ENCODE results near the gene TRAPPC10.
A peak's percentile ranks its signal among the peaks of the same experiment; 100 is the strongest.
"Not testable (repeated sequence)": the region's sequence is repeated elsewhere in the genome, so short reads cannot be mapped to it uniquely, and the experiment has no call there.

The TRAPPC10 gene

GRCh38 chr21:44133715-44134057, 121.6 kb downstream of the TRAPPC10 start:
- DNase-seq (ENCODE audit: low read depth) = not testable (repeated sequence)
- peak overlapping the region; percentile 44 for H3K4me3 ChIP-seq (replicated peaks; ENCODE audit: low read depth, low read length)

- not testable (repeated sequence) for DNase-seq (ENCODE audit: low read depth); H3K4me3 ChIP-seq (replicated peaks; ENCODE audit: low read depth, low read length)
Observed at GRCh38 chr21:44134732-44135131, 122.6 kb downstream of the TRAPPC10 start.

- H3K4me3 ChIP-seq (replicated peaks; ENCODE audit: low read depth, low read length); DNase-seq (ENCODE audit: low read depth): not testable (repeated sequence)
Observed at GRCh38 chr21:44138039-44138438, 125.9 kb downstream of the TRAPPC10 start.

- H3K4me3 ChIP-seq (replicated peaks; ENCODE audit: low read depth, low read length) = not testable (repeated sequence)
- DNase-seq (ENCODE audit: low read depth) = peak; percentile 24
Observed at GRCh38 chr21:44139787-44140551, 127.9 kb downstream of the TRAPPC10 start.

GRCh38 chr21:44140552-44140932, 128.4 kb downstream of the TRAPPC10 start:
- not testable (repeated sequence) for H3K4me3 ChIP-seq (replicated peaks; ENCODE audit: low read depth, low read length); DNase-seq (ENCODE audit: low read depth)

- DNase-seq (ENCODE audit: low read depth); H3K4me3 ChIP-seq (replicated peaks; ENCODE audit: low read depth, low read length): not testable (repeated sequence)
Observed at GRCh38 chr21:44142470-44142869, 130.4 kb downstream of the TRAPPC10 start.

GRCh38 chr21:44143380-44143779, 131.3 kb downstream of the TRAPPC10 start:
- DNase-seq (ENCODE audit: low read depth); H3K4me3 ChIP-seq (replicated peaks; ENCODE audit: low read depth, low read length): not testable (repeated sequence)

GRCh38 chr21:44143996-44144395, 131.9 kb downstream of the TRAPPC10 start:
- DNase-seq (ENCODE audit: low read depth); H3K4me3 ChIP-seq (replicated peaks; ENCODE audit: low read depth, low read length): not testable (repeated sequence)

GRCh38 chr21:44144784-44145602, 132.9 kb downstream of the TRAPPC10 start:
- DNase-seq (ENCODE audit: low read depth); H3K4me3 ChIP-seq (replicated peaks; ENCODE audit: low read depth, low read length): not testable (repeated sequence)

GRCh38 chr21:44145616-44146015, 133.5 kb downstream of the TRAPPC10 start:
- not testable (repeated sequence) for DNase-seq (ENCODE audit: low read depth); H3K4me3 ChIP-seq (replicated peaks; ENCODE audit: low read depth, low read length)

- H3K4me3 ChIP-seq (replicated peaks; ENCODE audit: low read depth, low read length); DNase-seq (ENCODE audit: low read depth): not testable (repeated sequence)
Observed at GRCh38 chr21:44147108-44147507, 135.0 kb downstream of the TRAPPC10 start.

GRCh38 chr21:44150255-44150654, 138.1 kb downstream of the TRAPPC10 start:
- not testable (repeated sequence) for H3K4me3 ChIP-seq (replicated peaks; ENCODE audit: low read depth, low read length); DNase-seq (ENCODE audit: low read depth)

- not testable (repeated sequence) for DNase-seq (ENCODE audit: low read depth); H3K4me3 ChIP-seq (replicated peaks; ENCODE audit: low read depth, low read length)
Observed at GRCh38 chr21:44153214-44153888, 141.2 kb downstream of the TRAPPC10 start.

GRCh38 chr21:44153889-44154228, 141.8 kb downstream of the TRAPPC10 start:
- not testable (repeated sequence) for DNase-seq (ENCODE audit: low read depth)

GRCh38 chr21:44154816-44155230, 142.7 kb downstream of the TRAPPC10 start:
- DNase-seq (ENCODE audit: low read depth); H3K4me3 ChIP-seq (replicated peaks; ENCODE audit: low read depth, low read length): not testable (repeated sequence)

More at GRCh38 chr21:44153889-44154228, 141.8 kb downstream of the TRAPPC10 start:
- H3K4me3 ChIP-seq (replicated peaks; ENCODE audit: low read depth, low read length) = not testable (repeated sequence)

- not testable (repeated sequence) for DNase-seq (ENCODE audit: low read depth); H3K4me3 ChIP-seq (replicated peaks; ENCODE audit: low read depth, low read length)
Observed at GRCh38 chr21:44155231-44155993, 143.3 kb downstream of the TRAPPC10 start.

- not testable (repeated sequence) for DNase-seq (ENCODE audit: low read depth); H3K4me3 ChIP-seq (replicated peaks; ENCODE audit: low read depth, low read length)
Observed at GRCh38 chr21:44155994-44156380, 143.9 kb downstream of the TRAPPC10 start.
